ENCODE data around the gene NPTN.

NPTN gene

GRCh38 chr15:73530649-73531048 is 102.5 kb downstream of the NPTN start:
- Histone ChIP-seq H3K27ac (replicated peaks) (no peak overlapping the region), H3K27me3 (ENCODE audit: insufficient read depth, poor library complexity, severe bottlenecking) (peaks cover 2% of the 10 kb centered on the region), H3K4me3 (replicated peaks; ENCODE audit: insufficient read depth, low read length) (no peak overlapping the region)
- TF ChIP-seq GABPA (IDR thresholded peaks at IDR 0.05; ENCODE audit: low read depth): no peak
- TF ChIP-seq SPI1 (IDR thresholded peaks at IDR 0.05; ENCODE audit: borderline replicate concordance, low read depth): no peak
- no peak for TF ChIP-seq REST (IDR thresholded peaks at IDR 0.05; ENCODE audit: insufficient replicate concordance, low read depth)
- TF ChIP-seq CTCF (IDR thresholded peaks at IDR 0.05; ENCODE audit: insufficient read depth, low read length): no peak
- no peak for TF ChIP-seq POLR2AphosphoS5 (IDR thresholded peaks at IDR 0.05; ENCODE audit: low read depth)
- no peak for DNase-seq (ENCODE audit: low read depth in 1 of 2, low spot score in 1 of 2)

- DNase-seq (ENCODE audit: low read depth in 1 of 2, low spot score in 1 of 2): no peak
These were observed 105.6 kb downstream of the NPTN start for GRCh38 chr15:73527598-73527997.

GRCh38 chr15:73524919-73525318 is 108.3 kb downstream of the NPTN start:
- no peak for DNase-seq (ENCODE audit: low read depth in 1 of 2, low spot score in 1 of 2)

More at GRCh38 chr15:73527598-73527997, 105.6 kb downstream of the NPTN start:
- Histone ChIP-seq H3K4me3 (replicated peaks; ENCODE audit: insufficient read depth, low read length) (no peak overlapping the region), H3K27me3 (ENCODE audit: insufficient read depth, poor library complexity, severe bottlenecking) (peaks cover 6% of the 10 kb centered on the region), H3K27ac (replicated peaks) (no peak overlapping the region)
- TF ChIP-seq GABPA (IDR thresholded peaks at IDR 0.05; ENCODE audit: low read depth) (no peak), POLR2AphosphoS5 (IDR thresholded peaks at IDR 0.05; ENCODE audit: low read depth) (no peak), SPI1 (IDR thresholded peaks at IDR 0.05; ENCODE audit: borderline replicate concordance, low read depth) (no peak), CTCF (IDR thresholded peaks at IDR 0.05; ENCODE audit: insufficient read depth, low read length) (no peak), REST (IDR thresholded peaks at IDR 0.05; ENCODE audit: insufficient replicate concordance, low read depth) (no peak)

More at GRCh38 chr15:73524919-73525318, 108.3 kb downstream of the NPTN start:
- TF ChIP-seq GABPA (IDR thresholded peaks at IDR 0.05; ENCODE audit: low read depth) (no peak), REST (IDR thresholded peaks at IDR 0.05; ENCODE audit: insufficient replicate concordance, low read depth) (no peak), POLR2AphosphoS5 (IDR thresholded peaks at IDR 0.05; ENCODE audit: low read depth) (no peak), CTCF (IDR thresholded peaks at IDR 0.05; ENCODE audit: insufficient read depth, low read length) (no peak), SPI1 (IDR thresholded peaks at IDR 0.05; ENCODE audit: borderline replicate concordance, low read depth) (no peak)
- Histone ChIP-seq H3K27me3 (ENCODE audit: insufficient read depth, poor library complexity, severe bottlenecking) (peaks cover 9% of the 10 kb centered on the region), H3K4me3 (replicated peaks; ENCODE audit: insufficient read depth, low read length) (no peak overlapping the region), H3K27ac (replicated peaks) (no peak overlapping the region)
